Measurements from ENCODE around the gene ZIC3.
"Not testable (repeated sequence)": the region's sequence is repeated elsewhere in the genome, so short reads cannot be mapped to it uniquely, and the experiment has no call there.

ZIC3 gene

GRCh38 chrX:137565921-137566745 lies at the start of gene ZIC3:
Gene ZIC3, plus strand, starts transcription at chrX:137566127. Its CDS starts 565 bp downstream, at chrX:137566692.
- DNase-seq (ENCODE audit: low read depth in 2 of 2, low spot score in 1 of 2) = no peak

- DNase-seq (ENCODE audit: low read depth in 2 of 2, low spot score in 1 of 2) = no peak
Measured at GRCh38 chrX:137519459-137519858, 46.5 kb upstream of the ZIC3 start.

- DNase-seq (ENCODE audit: low read depth in 2 of 2, low spot score in 1 of 2) = no peak
Measured at GRCh38 chrX:137545711-137546651, 19.9 kb upstream of the ZIC3 start.

GRCh38 chrX:137547291-137547690 lies 18.6 kb upstream of the ZIC3 start:
- no peak for DNase-seq (ENCODE audit: low read depth in 2 of 2, low spot score in 1 of 2)

DNA sequence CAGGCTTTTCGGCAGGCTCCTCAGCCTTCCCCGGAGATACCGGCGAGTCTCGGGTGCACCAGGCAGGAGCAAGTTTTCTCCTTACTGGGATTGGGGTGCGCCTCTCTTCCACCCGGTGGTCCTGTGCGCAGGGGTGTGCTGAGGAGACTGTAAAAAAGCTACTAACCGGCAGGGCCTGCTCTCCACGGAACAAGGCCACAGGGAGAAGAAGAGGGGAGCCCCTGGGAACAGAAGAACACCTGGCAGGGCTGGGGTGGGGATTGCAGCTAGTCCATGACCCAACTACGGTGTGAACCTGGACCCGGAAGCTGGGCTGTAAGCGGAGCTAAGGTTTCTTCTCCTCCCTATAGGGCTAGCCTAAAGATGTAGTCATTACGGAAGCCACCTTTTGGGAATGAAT lies 17.7 kb upstream of the ZIC3 start:
- DNase-seq (ENCODE audit: low read depth in 2 of 2, low spot score in 1 of 2) = no peak

DNA sequence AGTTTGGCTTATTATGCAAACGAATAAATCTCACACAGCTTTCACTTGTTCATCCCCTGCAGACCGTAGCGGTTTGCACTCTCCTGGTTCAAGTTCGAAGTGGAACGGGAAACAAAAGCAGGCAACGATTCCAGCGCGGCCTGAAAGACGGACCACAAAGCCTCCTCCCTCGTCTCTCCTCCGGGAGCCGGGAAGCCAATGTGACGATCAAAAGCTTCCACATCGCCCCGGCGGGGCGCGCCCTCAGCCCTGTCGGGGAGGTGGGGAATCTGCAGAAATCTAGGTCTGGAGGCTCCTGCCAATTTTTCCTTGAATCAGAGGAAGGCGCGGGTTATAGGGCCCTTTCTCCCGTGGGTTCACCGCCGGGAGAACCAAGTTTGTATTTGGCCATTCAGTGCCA lies 16.9 kb upstream of the ZIC3 start:
- DNase-seq (ENCODE audit: low read depth in 2 of 2, low spot score in 1 of 2) = no peak

GRCh38 chrX:137549851-137550664 lies 15.9 kb upstream of the ZIC3 start:
- DNase-seq (ENCODE audit: low read depth in 2 of 2, low spot score in 1 of 2) = no peak

DNA sequence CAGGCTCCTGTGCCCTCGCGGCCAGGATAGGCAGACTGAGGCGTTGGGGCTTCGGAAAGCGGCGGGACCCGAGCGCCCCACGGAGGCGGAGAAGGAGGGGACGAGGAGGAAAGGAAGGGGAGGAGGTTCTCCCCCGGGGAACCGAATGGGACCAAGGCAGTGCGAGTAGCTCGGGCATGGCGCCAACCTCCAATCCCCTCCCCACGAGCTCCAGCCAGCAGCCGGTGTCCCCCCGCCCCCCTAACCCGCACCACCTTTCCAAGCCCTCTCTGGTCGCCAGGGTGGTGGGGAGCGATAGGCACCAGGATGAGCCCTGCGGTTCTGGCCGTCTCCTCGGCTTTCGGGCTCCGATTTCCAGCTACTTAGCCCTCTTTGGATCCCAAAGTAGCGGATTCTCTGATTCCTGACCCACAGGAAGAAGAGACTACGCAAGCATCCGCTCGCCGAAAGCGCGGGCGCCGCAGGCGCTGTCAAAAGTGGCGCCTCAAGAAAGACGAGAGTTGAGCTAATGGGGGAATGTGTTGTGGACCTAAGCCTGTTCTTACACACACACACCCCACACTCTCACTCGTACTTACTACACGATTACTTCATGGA lies 15.2 kb upstream of the ZIC3 start:
- no peak for DNase-seq (ENCODE audit: low read depth in 2 of 2, low spot score in 1 of 2)

GRCh38 chrX:137552098-137552497 lies 13.8 kb upstream of the ZIC3 start:
- DNase-seq (ENCODE audit: low read depth in 2 of 2, low spot score in 1 of 2) = not testable (repeated sequence)

DNA sequence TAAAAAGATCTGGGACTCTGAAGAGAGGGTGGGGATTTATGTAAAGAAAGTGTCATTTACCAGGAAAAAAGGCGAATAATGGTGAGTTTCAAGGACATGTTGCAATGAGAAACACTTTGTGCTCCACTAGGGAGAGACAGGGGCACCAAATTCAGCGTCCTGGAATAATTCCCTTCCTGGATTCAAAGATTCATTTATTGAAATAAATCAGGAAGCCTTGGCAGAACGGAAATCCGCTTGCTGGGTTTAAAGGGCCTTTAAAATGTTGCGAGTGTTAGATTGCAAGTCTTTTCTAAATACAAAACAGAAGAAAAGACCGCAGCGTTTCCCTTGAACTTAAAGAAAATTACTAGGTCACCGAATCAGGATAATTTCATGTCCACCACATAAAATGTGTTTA lies 3.8 kb upstream of the ZIC3 start:
- DNase-seq (ENCODE audit: low read depth in 2 of 2, low spot score in 1 of 2) = no peak

DNA sequence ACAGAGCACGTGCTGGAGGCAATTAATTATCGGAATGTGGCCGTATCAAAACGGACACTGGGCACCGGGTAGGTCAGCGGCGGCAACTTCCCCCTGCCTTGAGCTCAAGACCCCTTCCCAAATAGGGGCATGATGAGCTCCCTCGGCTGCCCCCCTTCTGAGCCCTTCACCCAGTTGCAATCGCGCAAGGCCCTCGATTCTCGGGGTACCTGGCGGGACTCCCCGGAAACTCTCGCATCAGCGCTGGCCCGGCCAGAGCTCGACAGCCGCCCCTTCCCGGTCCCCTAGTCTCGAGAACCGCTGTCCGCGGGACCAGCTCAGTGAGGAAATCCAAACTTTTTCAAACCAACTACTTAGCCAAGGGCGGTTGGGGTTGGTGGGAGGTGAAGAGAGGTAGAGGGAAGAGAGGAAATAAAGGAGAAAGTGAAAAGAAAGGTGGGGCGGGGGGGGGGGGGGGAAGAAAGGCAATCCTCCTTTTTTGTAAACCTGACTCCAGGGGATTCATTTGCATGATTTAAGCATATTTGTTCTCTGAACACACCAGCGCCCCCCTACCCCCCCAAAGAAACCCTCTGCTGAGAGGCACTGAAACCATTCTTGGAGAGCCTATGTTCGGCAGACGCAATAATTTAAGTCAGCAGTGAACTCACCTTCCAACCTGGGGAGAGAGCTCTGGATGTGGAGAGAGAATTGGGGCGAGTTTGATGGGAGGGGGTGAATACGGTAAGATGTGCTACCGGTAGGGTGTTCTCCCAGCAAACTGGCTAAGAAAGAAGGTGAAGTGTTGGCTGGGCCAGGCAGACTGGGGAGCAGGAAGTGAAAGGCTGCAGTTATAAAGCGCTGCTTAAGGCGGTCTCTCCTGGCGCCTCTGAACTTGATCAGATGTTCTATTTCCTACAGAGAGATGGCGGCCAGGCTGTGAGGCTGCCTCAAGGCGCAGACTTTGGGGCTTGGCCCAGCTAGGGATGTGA lies 2.0 kb upstream of the ZIC3 start:
- no peak for DNase-seq (ENCODE audit: low read depth in 2 of 2, low spot score in 1 of 2)

- DNase-seq (ENCODE audit: low read depth in 2 of 2, low spot score in 1 of 2) = no peak
Measured at GRCh38 chrX:137565318-137565904, 516 bp upstream of the ZIC3 start.

GRCh38 chrX:137566746-137567679 lies 1.1 kb downstream of the ZIC3 start:
- DNase-seq (ENCODE audit: low read depth in 2 of 2, low spot score in 1 of 2) = no peak

- no peak for DNase-seq (ENCODE audit: low read depth in 2 of 2, low spot score in 1 of 2)
Measured at GRCh38 chrX:137567682-137568232, 1.8 kb downstream of the ZIC3 start.

GRCh38 chrX:137568741-137569469 lies 3.0 kb downstream of the ZIC3 start:
- no peak for DNase-seq (ENCODE audit: low read depth in 2 of 2, low spot score in 1 of 2)

DNA sequence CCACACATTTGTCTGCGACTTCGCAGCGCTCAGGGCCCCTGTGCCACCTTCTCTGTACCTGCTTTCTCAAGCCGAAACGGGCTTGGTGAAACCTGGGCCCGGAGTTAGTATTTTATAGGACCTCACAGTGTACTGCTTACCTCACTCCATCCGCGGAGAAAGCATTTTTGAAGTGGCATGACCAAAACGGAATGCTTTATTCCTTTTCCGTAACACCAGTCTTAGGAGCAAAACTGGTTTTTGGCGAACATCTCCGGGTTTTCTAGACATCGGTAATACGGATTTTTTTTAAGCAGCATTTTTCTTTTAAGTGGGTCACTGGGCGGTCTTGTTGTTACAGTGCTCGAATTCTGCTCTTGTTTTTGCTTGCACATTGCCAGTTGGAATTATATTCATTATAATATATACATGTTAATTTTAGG lies 3.6 kb downstream of the ZIC3 start:
- DNase-seq (ENCODE audit: low read depth in 2 of 2, low spot score in 1 of 2) = no peak
